Fibroblast of skin of abdomen (primary cell): ENCODE data around the gene TOR1A. TPM values are rescaled to one million over a fixed set of nuclear protein-coding genes. Genes with fewer than 3 reads are reported as not detected.

Source experiments
- DNase-seq: peaks from one replicate; pipeline ENCODE4 v3.0.0-alpha.2; 2013
- polyA plus RNA-seq, 2 experiments: library from polyadenylated mRNA; unstranded; fragments of 120-200 nt; gene quantifications; one replicate each; pipeline ENCODE4 v1.2.1, GENCODE V29; 2013; ENCODE audit not compliant: insufficient read length in 2 of 2

TOR1A gene
- polyA plus RNA-seq (2013, experiment 1 of 2; ENCODE audit: insufficient read length): 45.3 TPM
- 47.5 TPM for polyA plus RNA-seq (2013, experiment 2 of 2; ENCODE audit: insufficient read length)

- peak; percentile 93 for DNase-seq
Observed at GRCh38 chr9:129823935-129824601, at the start of gene TOR1A. Gene TOR1A (minus strand): TSS chr9:129824136. CDS start chr9:129824085, 51 bp downstream.

- DNase-seq: no peak
Observed at GRCh38 chr9:129871046-129871445, 47.1 kb upstream of the TOR1A start.

GRCh38 chr9:129869585-129870501 is 45.9 kb upstream of the TOR1A start:
- no peak for DNase-seq

- DNase-seq: no peak
Observed at GRCh38 chr9:129868872-129869486, 45.0 kb upstream of the TOR1A start.

- no peak for DNase-seq
Observed at GRCh38 chr9:129868023-129868871, 44.3 kb upstream of the TOR1A start.

- DNase-seq: no peak
Observed at GRCh38 chr9:129867136-129868022, 43.4 kb upstream of the TOR1A start.

- no peak for DNase-seq
Observed at GRCh38 chr9:129866394-129867135, 42.6 kb upstream of the TOR1A start.

GRCh38 chr9:129865668-129866320 is 41.9 kb upstream of the TOR1A start:
- DNase-seq: no peak

- no peak for DNase-seq
Observed at GRCh38 chr9:129864991-129865647, 41.2 kb upstream of the TOR1A start.

- DNase-seq: peak; percentile 86
Observed at GRCh38 chr9:129863059-129863690, 39.2 kb upstream of the TOR1A start.

- DNase-seq: no peak
Observed at GRCh38 chr9:129861447-129861827, 37.5 kb upstream of the TOR1A start.

- no peak for DNase-seq
Observed at GRCh38 chr9:129860653-129861446, 36.9 kb upstream of the TOR1A start.

- no peak for DNase-seq
Observed at GRCh38 chr9:129858167-129858962, 34.4 kb upstream of the TOR1A start.

- DNase-seq: no peak
Observed at GRCh38 chr9:129857207-129857606, 33.3 kb upstream of the TOR1A start.

- no peak for DNase-seq
Observed at GRCh38 chr9:129854588-129855110, 30.7 kb upstream of the TOR1A start.

GRCh38 chr9:129853614-129854013 is 29.7 kb upstream of the TOR1A start:
- no peak for DNase-seq

GRCh38 chr9:129852579-129852978 is 28.6 kb upstream of the TOR1A start:
- DNase-seq: no peak
